Osteoblast (primary cell): ENCODE measurements around the gene AQP12A. TPM values are rescaled to one million over a fixed set of nuclear protein-coding genes. Genes with fewer than 3 reads are reported as not detected.
"Not testable (repeated sequence)": the region's sequence is repeated elsewhere in the genome, so short reads cannot be mapped to it uniquely, and the experiment has no call there.

Experiments used
- DNase-seq: peaks from one replicate; pipeline ENCODE4 v3.0.0; 2011; ENCODE audit warnings: low spot score, mixed read lengths; ENCODE audit not compliant: insufficient read length; ENCODE audit errors: missing footprints
- H2AFZ ChIP-seq: 2 replicates; pipeline ENCODE4 v1.6.0; 2011; ENCODE audit warnings: mild to moderate bottlenecking, low read length
- H3K27ac ChIP-seq: 2 replicates; pipeline ENCODE4 v1.5.1; 2011; ENCODE audit warnings: mild to moderate bottlenecking, low read depth, low read length, moderate library complexity
- H3K27me3 ChIP-seq: 2 replicates; pipeline ENCODE4 v1.6.0; 2012; ENCODE audit warnings: mild to moderate bottlenecking, control low read depth, inconsistent platforms, low read length, moderate library complexity; ENCODE audit not compliant: insufficient read depth
- H3K36me3 ChIP-seq: 2 replicates; pipeline ENCODE4 v1.5.1; 2011; ENCODE audit warnings: mild to moderate bottlenecking, low read length, control low read depth, moderate library complexity; ENCODE audit not compliant: insufficient read depth
- H3K4me1 ChIP-seq: 2 replicates; pipeline ENCODE4 v1.5.1; 2011; ENCODE audit warnings: mild to moderate bottlenecking, low read length, control low read depth, moderate library complexity; ENCODE audit not compliant: insufficient read depth
- H3K4me2 ChIP-seq: 2 replicates; pipeline ENCODE4 v1.6.0; 2011; ENCODE audit warnings: mild to moderate bottlenecking, low read length; ENCODE audit not compliant: insufficient read depth
- H3K4me3 ChIP-seq: fragments of 200-600 bp; sonication (generic); 3 replicates; pipeline ENCODE4 v1.5.1; 2012; ENCODE audit warnings: mild to moderate bottlenecking, low read length, inconsistent platforms; ENCODE audit not compliant: insufficient read depth
- H3K79me2 ChIP-seq: 2 replicates; pipeline ENCODE4 v1.6.0; 2012; ENCODE audit warnings: mild to moderate bottlenecking, low read length, control low read depth, inconsistent platforms; ENCODE audit not compliant: insufficient read depth
- H3K9me3 ChIP-seq: 2 replicates; pipeline ENCODE4 v1.5.1; 2011; ENCODE audit warnings: low read depth, low read length, control low read depth
- H4K20me1 ChIP-seq: 2 replicates; pipeline ENCODE4 v1.6.0; 2012; ENCODE audit warnings: mild to moderate bottlenecking, low read length, control low read depth; ENCODE audit not compliant: insufficient read depth
- CTCF ChIP-seq: IDR thresholded peaks from 2 replicates; pipeline ENCODE4 v1.5.1; 2011; ENCODE audit warnings: mild to moderate bottlenecking, low read depth, low read length, moderate library complexity; ENCODE audit errors: extremely low read depth
- total RNA-seq: library from RNA; depleted of rRNA; stranded (reverse); fragments of >200 nt; gene quantifications from 2 replicates; pipeline ENCODE4 v1.2.3, GENCODE V29; 2012

The AQP12A gene
- total RNA-seq, 1 donor, result not detected

- H3K27ac ChIP-seq, H2AFZ ChIP-seq, H3K4me1 ChIP-seq, H3K79me2 ChIP-seq, H3K36me3 ChIP-seq, H3K9me3 ChIP-seq, H3K4me3 ChIP-seq, H3K4me2 ChIP-seq, DNase-seq, H4K20me1 ChIP-seq: not testable (repeated sequence)
- peaks cover 16% of the 10 kb centered on the region for H3K27me3 ChIP-seq
These were observed 9.0 kb upstream of the AQP12A start, which contains the start of gene AQP12B for GRCh38 chr2:240682431-240683224. AQP12B (minus strand) TSS chr2:240682885; CDS start chr2:240682837, 48 bp downstream.

GRCh38 chr2:240683329-240683979 is 8.2 kb upstream of the AQP12A start:
- H2AFZ ChIP-seq, H3K4me2 ChIP-seq, H4K20me1 ChIP-seq, H3K36me3 ChIP-seq, H3K27ac ChIP-seq, H3K4me3 ChIP-seq, DNase-seq, H3K4me1 ChIP-seq, H3K79me2 ChIP-seq, H3K9me3 ChIP-seq: not testable (repeated sequence)
- H3K27me3 ChIP-seq, result peaks cover 16% of the 10 kb centered on the region

- DNase-seq, result peak; percentile 68
- not testable (repeated sequence) for H3K4me1 ChIP-seq, H3K79me2 ChIP-seq, H3K4me3 ChIP-seq, H3K36me3 ChIP-seq, H3K9me3 ChIP-seq, H4K20me1 ChIP-seq, H3K4me2 ChIP-seq, H2AFZ ChIP-seq, H3K27ac ChIP-seq
- peaks cover 16% of the 10 kb centered on the region for H3K27me3 ChIP-seq
These were observed 7.5 kb upstream of the AQP12A start for GRCh38 chr2:240683980-240684728.

- peak; percentile 76 for DNase-seq
- TF ChIP-seq CTCF, result no peak
- Histone ChIP-seq H3K4me2 (no peak overlapping the region), H2AFZ (no peak overlapping the region), H3K4me3 (no peak overlapping the region), H3K79me2 (no peaks in the 10 kb centered on the region), H3K36me3 (no peaks in the 10 kb centered on the region), H3K9me3 (no peaks in the 10 kb centered on the region), H3K27me3 (peaks cover 16% of the 10 kb centered on the region), H4K20me1 (no peaks in the 10 kb centered on the region), H3K4me1 (no peaks in the 10 kb centered on the region), H3K27ac (no peak overlapping the region)
These were observed 5.8 kb upstream of the AQP12A start for GRCh38 chr2:240685771-240686371.

- no peaks in the 10 kb centered on the region for H3K9me3 ChIP-seq
- H2AFZ ChIP-seq, result no peak overlapping the region
- no peaks in the 10 kb centered on the region for H3K79me2 ChIP-seq
- no peak for TF ChIP-seq CTCF
- H3K36me3 ChIP-seq, result no peaks in the 10 kb centered on the region
- DNase-seq, result peak; percentile 57
- no peak overlapping the region for H3K27ac ChIP-seq
- no peak overlapping the region for H3K4me3 ChIP-seq
- no peak overlapping the region for H3K4me2 ChIP-seq
- no peaks in the 10 kb centered on the region for H4K20me1 ChIP-seq
- no peaks in the 10 kb centered on the region for H3K4me1 ChIP-seq
- H3K27me3 ChIP-seq, result peaks cover 16% of the 10 kb centered on the region
These were observed 5.2 kb upstream of the AQP12A start for GRCh38 chr2:240686460-240686859.
